Measurements from ENCODE around the gene ZBTB42. TPM values are rescaled to one million over a fixed set of nuclear protein-coding genes. Genes with fewer than 3 reads are reported as not detected.

The ZBTB42 gene
- total RNA-seq, 1 experiment from 2014 or later: 16.5 TPM

DNA sequence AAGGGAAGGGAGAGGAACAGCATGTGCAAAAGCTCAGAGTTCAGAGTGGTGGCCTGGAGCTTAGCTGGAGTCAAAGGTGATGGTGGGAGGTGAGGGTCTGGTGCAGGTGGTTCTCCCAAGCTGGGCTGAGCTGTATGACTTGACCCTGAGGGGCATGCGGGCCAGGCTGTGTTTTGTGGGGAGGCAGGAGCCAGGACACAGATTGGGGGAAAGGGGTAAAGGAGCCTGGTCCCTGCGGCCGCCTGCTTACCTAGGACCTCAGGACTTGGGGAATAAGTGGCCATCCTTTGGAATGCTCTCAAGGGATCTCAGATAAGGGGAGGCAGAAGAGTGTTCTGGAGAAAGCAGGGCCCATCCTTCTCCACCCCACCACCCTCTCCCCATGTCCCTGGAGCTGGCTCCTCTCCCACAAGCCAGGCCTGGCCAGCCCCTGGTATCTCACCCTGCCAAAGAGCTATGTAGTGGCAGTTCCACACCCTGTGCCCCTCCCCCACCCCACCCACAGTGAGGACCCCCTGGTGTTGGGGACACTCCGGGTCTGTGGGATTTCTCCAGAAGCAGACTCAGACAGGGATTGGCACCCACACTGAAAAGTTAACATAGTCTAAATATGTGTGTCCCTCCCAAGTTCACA lies 44.2 kb downstream of the ZBTB42 start:
- POLR2A ChIA-PET: no interaction called here
- Histone ChIP-seq H3K4me1 (ENCODE audit: control insufficient read depth, insufficient read depth, low read length) (no peaks in the 10 kb centered on the region), H3K27me3 (ENCODE audit: control insufficient read depth, insufficient read depth, low read length) (peaks cover 2% of the 10 kb centered on the region; the same call in 1 of the 2 replicates), H3K9me3 (ENCODE audit: control insufficient read depth, insufficient read depth, low read depth, low read length) (no peaks in the 10 kb centered on the region), H3K4me3 (ENCODE audit: low read depth in 2 of 2, low read length in 2 of 2) (no peak overlapping the region), H3K27ac (ENCODE audit: low read length) (no peak overlapping the region), H3K36me3 (ENCODE audit: control insufficient read depth, insufficient read depth, low read length) (no peaks in the 10 kb centered on the region)
- in situ Hi-C loops (cut with HindIII; ENCODE audit: low pct_unique_long_range_greater_than_20kb, low sequenced_read_pairs): no loop called here
- TF ChIP-seq POLR2AphosphoS5 (IDR thresholded peaks at IDR 0.05; ENCODE audit: low read depth, low read length) (no peak), SIN3A (IDR thresholded peaks at IDR 0.05; ENCODE audit: borderline replicate concordance, insufficient read depth, low read depth, low read length) (no peak)
- no TSS peak for BruUV-seq (replicated peaks)
- DNase-seq (ENCODE audit: low read depth, low spot score) (no peak), ATAC-seq (no peak)
- intact Hi-C loops (cut with micrococcal nuclease; ENCODE audit: unreplicated experiment): no loop called here
- CTCF ChIA-PET: no interaction called here

DNA sequence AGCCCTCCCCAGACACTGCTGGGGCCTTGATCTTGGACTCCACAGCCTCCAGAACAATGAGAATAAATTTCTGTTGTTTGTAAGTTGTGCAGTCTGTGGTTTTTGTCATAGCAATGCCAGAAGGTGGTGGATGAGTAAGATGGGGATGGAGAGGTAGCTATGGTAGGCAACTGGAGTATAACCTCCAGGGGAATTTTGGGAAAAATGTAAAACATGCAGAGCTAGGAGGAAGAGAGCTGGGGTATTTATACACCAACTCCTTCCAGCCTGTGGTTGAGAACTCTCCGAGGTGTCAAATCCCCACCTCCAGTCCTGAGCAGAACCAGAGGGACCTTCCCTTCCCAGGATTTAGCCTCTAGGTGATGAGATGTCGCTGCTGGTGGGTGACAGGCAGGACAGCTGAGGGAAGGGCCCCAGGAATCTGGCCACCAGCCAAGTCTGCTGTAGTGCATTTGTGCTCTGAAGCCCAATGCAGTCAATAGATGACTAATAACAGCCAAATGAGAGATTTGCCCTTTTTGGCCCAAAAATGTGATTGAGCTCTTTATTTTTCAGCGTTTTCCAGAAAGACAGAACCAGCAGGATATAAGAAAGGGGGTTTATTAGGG lies 45.0 kb downstream of the ZBTB42 start:
- Histone ChIP-seq H3K27ac (ENCODE audit: low read length) (no peak overlapping the region), H3K27me3 (ENCODE audit: control insufficient read depth, insufficient read depth, low read length) (peaks cover 2% of the 10 kb centered on the region; the same call in 1 of the 2 replicates), H3K4me3 (ENCODE audit: low read depth in 2 of 2, low read length in 2 of 2) (no peak overlapping the region), H3K36me3 (ENCODE audit: control insufficient read depth, insufficient read depth, low read length) (no peaks in the 10 kb centered on the region), H3K4me1 (ENCODE audit: control insufficient read depth, insufficient read depth, low read length) (no peaks in the 10 kb centered on the region), H3K9me3 (ENCODE audit: control insufficient read depth, insufficient read depth, low read depth, low read length) (no peaks in the 10 kb centered on the region)
- TF ChIP-seq, protein P1, sequence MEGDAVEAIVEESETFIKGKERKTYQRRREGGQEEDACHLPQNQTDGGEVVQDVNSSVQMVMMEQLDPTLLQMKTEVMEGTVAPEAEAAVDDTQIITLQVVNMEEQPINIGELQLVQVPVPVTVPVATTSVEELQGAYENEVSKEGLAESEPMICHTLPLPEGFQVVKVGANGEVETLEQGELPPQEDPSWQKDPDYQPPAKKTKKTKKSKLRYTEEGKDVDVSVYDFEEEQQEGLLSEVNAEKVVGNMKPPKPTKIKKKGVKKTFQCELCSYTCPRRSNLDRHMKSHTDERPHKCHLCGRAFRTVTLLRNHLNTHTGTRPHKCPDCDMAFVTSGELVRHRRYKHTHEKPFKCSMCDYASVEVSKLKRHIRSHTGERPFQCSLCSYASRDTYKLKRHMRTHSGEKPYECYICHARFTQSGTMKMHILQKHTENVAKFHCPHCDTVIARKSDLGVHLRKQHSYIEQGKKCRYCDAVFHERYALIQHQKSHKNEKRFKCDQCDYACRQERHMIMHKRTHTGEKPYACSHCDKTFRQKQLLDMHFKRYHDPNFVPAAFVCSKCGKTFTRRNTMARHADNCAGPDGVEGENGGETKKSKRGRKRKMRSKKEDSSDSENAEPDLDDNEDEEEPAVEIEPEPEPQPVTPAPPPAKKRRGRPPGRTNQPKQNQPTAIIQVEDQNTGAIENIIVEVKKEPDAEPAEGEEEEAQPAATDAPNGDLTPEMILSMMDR (IDR thresholded peaks at IDR 0.05): no peak
- TF ChIP-seq SIN3A (IDR thresholded peaks at IDR 0.05; ENCODE audit: borderline replicate concordance, insufficient read depth, low read depth, low read length): no peak
- TF ChIP-seq, protein P2, sequence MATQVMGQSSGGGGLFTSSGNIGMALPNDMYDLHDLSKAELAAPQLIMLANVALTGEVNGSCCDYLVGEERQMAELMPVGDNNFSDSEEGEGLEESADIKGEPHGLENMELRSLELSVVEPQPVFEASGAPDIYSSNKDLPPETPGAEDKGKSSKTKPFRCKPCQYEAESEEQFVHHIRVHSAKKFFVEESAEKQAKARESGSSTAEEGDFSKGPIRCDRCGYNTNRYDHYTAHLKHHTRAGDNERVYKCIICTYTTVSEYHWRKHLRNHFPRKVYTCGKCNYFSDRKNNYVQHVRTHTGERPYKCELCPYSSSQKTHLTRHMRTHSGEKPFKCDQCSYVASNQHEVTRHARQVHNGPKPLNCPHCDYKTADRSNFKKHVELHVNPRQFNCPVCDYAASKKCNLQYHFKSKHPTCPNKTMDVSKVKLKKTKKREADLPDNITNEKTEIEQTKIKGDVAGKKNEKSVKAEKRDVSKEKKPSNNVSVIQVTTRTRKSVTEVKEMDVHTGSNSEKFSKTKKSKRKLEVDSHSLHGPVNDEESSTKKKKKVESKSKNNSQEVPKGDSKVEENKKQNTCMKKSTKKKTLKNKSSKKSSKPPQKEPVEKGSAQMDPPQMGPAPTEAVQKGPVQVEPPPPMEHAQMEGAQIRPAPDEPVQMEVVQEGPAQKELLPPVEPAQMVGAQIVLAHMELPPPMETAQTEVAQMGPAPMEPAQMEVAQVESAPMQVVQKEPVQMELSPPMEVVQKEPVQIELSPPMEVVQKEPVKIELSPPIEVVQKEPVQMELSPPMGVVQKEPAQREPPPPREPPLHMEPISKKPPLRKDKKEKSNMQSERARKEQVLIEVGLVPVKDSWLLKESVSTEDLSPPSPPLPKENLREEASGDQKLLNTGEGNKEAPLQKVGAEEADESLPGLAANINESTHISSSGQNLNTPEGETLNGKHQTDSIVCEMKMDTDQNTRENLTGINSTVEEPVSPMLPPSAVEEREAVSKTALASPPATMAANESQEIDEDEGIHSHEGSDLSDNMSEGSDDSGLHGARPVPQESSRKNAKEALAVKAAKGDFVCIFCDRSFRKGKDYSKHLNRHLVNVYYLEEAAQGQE (IDR thresholded peaks at IDR 0.05; ENCODE audit: insufficient read depth in 1 of 2, low read depth in 2 of 2, low read length in 1 of 2): no peak
- no peak for TF ChIP-seq TCF7L2 (IDR thresholded peaks at IDR 0.05; ENCODE audit: low read depth, low read length)
- no peak for TF ChIP-seq POLR2AphosphoS5 (IDR thresholded peaks at IDR 0.05; ENCODE audit: low read depth, low read length)
- POLR2A ChIA-PET: no interaction called here
- in situ Hi-C loops (cut with HindIII; ENCODE audit: low pct_unique_long_range_greater_than_20kb, low sequenced_read_pairs) (no loop called here), intact Hi-C loops (cut with micrococcal nuclease; ENCODE audit: unreplicated experiment) (no loop called here)
- DNase-seq (ENCODE audit: low read depth, low spot score) (no peak), ATAC-seq (no peak)
- CTCF ChIA-PET: no interaction called here
- BruUV-seq (replicated peaks): no TSS peak

DNA sequence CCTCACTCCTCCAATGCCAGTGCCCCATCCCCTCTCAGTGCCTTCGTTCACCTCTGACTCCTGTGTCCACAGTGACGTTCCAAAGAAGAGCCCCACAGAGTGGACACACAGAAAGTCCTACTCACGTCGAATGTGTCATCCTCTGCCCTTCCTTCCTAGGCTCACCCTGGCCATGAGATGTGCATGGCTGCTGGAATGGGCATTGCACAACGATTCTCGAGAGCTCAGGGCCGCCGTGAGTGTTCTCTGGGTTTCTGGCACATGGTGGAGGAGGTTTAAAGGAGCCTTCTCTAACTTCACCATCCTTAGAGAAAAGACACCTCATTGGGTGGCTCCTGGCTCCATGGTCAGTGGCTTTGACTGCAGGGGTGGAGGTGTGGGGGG lies 51.4 kb downstream of the ZBTB42 start:
- intact Hi-C loops (cut with micrococcal nuclease; ENCODE audit: unreplicated experiment) (no loop called here), in situ Hi-C loops (cut with HindIII; ENCODE audit: low pct_unique_long_range_greater_than_20kb, low sequenced_read_pairs) (no loop called here)
- no TSS peak for BruUV-seq (replicated peaks)
- TF ChIP-seq SIN3A (IDR thresholded peaks at IDR 0.05; ENCODE audit: borderline replicate concordance, insufficient read depth, low read depth, low read length): no peak
- TF ChIP-seq TCF7L2 (IDR thresholded peaks at IDR 0.05; ENCODE audit: low read depth, low read length): no peak
- TF ChIP-seq, protein P1 (IDR thresholded peaks at IDR 0.05): no peak
- TF ChIP-seq, protein P2 (IDR thresholded peaks at IDR 0.05; ENCODE audit: insufficient read depth in 1 of 2, low read depth in 2 of 2, low read length in 1 of 2): no peak
- no peak for TF ChIP-seq POLR2AphosphoS5 (IDR thresholded peaks at IDR 0.05; ENCODE audit: low read depth, low read length)
- no peak overlapping the region for H3K27ac ChIP-seq (ENCODE audit: low read length)
- H3K9me3 ChIP-seq (ENCODE audit: control insufficient read depth, insufficient read depth, low read depth, low read length): no peaks in the 10 kb centered on the region
- no peak for DNase-seq (ENCODE audit: low read depth, low spot score)
- no peaks in the 10 kb centered on the region for H3K36me3 ChIP-seq (ENCODE audit: control insufficient read depth, insufficient read depth, low read length)
- no peak overlapping the region for H3K4me3 ChIP-seq (ENCODE audit: low read depth in 2 of 2, low read length in 2 of 2)
- ATAC-seq: no peak
- H3K27me3 ChIP-seq (ENCODE audit: control insufficient read depth, insufficient read depth, low read length): no peaks in the 10 kb centered on the region
- no peaks in the 10 kb centered on the region for H3K4me1 ChIP-seq (ENCODE audit: control insufficient read depth, insufficient read depth, low read length)
- CTCF ChIA-PET: no interaction called here
- POLR2A ChIA-PET: no interaction called here
